T-helper 1 cell (primary cell): ENCODE measurements around the gene GGNBP2.
"Not testable (repeated sequence)": the region's sequence is repeated elsewhere in the genome, so short reads cannot be mapped to it uniquely, and the experiment has no call there.

Experiments
- DNase-seq, 5 donors: peaks; one replicate each; pipeline ENCODE4 v3.0.0-alpha.2; 2012 to 2020

GGNBP2 gene

GRCh38 chr17:36602030-36602748, 57.5 kb downstream of the GGNBP2 start:
- DNase-seq: no peak

GRCh38 chr17:36602924-36603384, 58.2 kb downstream of the GGNBP2 start:
- DNase-seq: peak; percentile 43 to 70 (median 58)

- not testable (repeated sequence) for DNase-seq
Observed at GRCh38 chr17:36605028-36605427, 60.3 kb downstream of the GGNBP2 start.

- no peak for DNase-seq
Observed at GRCh38 chr17:36608280-36608679, 63.6 kb downstream of the GGNBP2 start.

DNA sequence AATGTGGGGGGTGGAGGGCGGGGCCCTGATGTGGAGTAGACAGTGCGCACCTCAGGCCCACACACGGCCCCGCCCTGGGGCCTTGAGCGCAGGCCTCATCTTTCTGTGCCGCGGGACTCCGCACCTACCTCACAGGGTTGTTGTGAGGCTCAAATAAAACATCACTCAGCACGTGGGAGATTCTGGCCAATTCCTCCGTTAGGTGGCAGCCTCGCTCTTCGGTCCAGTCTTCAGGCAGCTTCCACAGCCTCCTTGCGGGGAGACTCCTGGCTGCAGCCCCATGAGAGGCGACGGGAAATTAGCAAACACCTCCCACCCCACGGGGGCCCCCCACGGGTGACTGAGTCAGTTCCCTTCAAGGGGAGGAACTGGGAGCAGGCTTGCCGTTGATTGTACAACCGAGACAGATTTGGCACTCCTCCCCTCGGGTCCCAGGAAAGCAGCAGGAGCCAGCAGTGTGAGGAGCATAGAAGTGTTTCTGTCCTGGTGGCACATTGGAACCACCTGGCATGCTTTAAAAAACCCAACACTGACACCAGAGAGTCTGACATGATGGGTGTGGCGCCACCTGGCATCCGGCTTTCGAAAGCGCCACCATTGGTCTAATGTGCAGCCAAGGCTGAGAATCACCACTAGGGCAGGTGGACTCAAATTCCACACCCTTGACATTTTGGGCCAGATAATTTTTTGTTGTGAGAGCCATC, 64.2 kb downstream of the GGNBP2 start:
- DNase-seq: no peak

DNA sequence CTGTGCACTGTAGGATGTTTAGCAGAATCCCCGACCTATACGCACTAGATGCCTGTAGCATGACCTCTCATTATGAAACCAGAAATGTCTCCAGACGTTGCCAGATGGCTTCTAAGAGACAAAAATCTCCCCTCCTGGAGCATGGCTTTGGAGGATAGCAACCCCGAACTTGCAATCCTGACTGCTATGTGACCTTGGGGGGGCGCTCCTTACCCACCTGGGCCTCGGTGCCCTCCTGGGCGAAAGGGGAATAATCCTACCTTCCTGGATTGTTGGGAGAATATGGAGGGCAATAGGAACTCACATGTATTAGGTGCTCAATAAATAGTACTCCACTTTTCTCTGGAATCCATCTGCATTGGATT, 64.8 kb downstream of the GGNBP2 start:
- no peak for DNase-seq

DNA sequence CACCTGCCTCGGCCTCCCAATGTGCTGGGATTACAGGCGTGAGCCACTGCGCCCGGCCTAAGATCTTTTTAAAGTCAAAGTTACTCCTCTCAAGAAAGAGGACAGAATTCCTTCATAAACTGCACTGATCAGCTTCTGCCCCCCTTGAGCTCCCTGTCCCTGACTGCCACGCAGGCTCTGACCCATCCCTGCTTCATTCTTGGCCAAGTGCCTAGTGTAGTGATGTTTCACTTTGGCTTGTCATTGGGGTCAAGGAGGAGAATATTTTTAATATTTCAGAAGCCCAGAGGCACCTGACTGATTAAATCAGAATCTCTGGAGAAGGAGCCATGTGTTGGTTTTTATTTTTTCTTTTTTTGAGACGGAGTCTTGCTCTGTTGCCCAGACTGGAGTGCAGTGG, 65.8 kb downstream of the GGNBP2 start:
- DNase-seq: no peak

- no peak for DNase-seq
Observed at GRCh38 chr17:36611345-36612072, 66.8 kb downstream of the GGNBP2 start.

DNA sequence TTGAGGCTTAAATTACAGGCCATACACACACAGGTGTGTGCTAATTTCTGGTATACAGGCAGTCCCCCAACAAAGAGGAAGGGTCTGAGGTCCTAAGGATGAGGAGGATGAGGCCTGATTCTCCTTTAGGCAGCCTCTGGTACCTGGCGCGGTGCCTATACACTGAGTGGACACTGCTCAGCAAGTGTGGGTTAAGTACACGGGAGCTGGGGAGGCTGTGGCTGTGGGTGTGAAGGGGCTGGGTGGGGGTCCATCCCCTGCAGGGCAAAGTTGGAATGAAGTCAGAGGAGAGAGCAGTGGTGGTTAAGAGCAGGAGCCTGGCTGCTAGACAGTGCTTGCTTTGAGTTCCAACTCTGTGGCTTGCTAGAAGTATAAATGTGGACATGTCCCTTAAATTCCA, 67.6 kb downstream of the GGNBP2 start:
- no peak for DNase-seq

DNA sequence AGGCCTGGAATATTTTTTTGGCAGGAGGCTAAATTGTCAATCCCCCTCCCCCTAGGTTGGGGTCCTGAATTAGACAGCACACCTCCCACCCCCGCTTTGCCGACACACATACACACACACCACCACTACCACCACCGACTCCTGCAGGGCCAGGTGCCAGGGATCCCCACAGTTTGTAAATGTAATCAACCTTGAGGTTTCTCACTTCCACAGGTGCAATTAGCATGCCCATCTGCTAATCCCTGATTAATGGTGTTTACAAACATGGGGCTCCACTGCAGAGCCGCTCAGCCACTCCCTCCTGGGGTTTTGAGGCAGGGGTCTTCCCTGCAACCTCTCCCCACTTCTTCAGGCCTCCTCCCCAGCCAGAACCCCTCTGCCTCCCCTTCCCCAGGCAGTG, 68.4 kb downstream of the GGNBP2 start:
- no peak for DNase-seq

DNA sequence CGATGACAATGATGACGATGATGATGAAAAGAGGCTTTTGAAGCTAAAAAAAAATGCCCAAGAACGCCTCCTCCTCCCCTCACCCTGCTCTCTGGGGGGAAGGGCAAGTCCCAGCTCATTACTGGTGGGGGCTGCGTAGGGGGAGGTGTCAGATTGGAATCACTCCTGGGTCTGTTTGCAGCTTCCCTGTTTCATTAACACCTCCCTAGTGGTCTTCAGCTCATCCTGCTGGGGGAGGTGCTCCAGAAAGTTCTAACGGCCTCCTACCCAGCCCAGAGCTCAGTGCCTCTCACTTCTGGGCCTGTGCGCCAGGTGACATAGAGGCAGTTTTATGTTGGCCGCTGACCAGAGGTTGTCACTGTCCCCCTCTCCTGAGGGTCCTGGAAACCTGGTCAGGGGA, 69.4 kb downstream of the GGNBP2 start:
- DNase-seq: no peak

- no peak for DNase-seq
Observed at GRCh38 chr17:36614933-36615332, 70.2 kb downstream of the GGNBP2 start.

DNA sequence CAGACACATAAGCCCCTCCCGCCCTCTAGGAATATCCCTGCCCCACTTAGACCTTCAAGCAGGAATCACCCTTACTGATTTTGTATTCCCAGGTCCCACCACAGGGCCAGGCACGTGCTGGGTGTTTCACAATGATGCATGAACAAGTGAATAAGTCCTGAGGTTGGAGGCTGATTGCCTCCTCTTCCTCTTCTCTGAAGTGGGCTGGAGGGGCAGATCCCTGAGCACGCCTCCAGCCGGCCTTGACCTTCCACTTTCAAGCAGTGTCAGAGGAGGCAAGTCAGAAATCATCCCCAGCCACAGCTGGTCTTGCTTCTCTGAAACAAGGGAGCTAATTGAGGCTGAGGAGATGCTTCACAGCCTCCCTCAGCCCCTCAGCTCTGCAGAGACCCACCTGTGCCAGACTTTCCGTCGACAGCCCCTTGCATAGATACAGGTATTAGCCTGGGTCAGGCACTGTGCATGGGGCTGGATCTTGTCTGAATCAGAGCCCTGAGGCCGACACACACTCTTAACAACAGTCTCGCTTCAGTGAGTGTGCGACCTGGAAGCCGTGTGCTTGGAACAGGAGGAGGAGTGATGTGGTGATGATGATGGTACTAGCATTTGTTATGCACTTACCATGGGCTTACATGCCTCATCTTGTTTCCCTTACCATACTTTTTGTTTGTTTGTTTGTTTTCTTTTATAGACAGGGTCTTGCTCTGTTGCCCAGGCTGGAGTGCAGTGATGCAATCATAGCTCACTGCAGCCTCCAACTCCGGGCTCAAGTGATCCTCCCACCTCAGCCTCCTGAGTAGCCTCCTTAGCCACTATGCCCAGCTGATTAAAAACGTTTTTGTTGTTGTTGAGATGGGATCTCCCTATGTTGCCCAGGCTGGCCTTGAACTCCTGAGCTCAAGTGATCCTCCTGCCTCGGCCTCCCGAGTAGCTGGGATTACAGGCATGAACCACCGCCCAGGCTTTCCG, 71.6 kb downstream of the GGNBP2 start:
- DNase-seq: no peak

GRCh38 chr17:36617773-36618172, 73.1 kb downstream of the GGNBP2 start:
- DNase-seq: no peak

DNA sequence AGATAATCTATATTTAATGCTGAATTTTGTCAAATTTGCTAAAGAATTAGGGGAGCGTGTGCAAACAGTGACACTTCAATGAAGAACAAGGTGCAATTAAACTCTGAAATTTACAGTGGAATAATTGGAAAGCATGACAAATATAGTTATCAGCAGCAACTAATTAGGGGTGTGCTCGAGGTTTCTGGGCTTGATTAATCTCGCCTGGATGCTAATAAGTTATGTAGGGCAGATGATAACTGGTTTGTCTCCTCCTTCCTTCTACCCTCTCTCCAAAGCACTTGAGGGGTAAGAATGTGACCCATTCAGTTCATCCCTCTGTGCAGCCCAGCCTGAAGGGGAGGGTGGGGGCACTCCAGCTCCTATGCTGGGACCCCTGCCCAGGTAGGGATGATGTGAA, 78.6 kb downstream of the GGNBP2 start:
- DNase-seq: no peak

GRCh38 chr17:36625188-36625587, 80.5 kb downstream of the GGNBP2 start:
- DNase-seq: no peak

DNA sequence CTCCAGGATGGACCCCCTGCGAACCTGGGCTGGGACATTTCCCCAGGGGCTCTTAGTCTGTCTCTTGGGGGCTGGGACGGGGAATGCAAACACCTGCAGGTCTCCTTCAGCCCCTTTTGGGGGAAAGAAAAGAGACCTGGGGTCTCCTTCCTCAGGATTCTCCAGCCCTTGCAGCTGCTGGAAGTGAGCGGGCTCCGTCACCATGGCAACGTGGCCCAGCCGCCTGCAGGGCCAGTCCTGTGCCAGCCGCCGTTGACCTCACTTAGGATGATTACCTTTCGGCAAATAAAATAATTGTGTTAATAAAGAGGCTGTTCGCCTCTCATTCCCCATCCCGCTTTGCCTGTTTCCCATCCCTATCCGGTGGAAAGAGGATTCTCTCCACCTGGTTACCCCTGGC, 82.4 kb downstream of the GGNBP2 start:
- no peak for DNase-seq

DNA sequence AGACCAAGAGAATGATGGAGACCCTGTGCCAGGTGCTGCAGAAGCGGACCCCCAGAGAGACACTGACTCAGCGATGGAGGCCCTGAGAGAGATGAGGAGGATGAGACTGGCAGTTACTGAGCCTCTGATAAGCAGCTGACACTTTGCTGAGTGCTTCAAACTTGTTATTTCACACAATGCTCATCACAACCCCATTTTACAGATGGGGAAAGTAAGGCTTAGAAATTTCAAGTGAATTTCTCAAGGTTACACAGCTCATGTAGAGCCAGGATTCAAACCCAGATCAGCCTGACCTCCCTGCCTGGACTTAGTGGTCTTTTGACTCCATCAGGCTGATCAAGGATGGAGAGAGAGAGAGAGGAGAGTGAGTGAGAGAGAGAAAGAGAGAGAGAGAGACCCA, 83.9 kb downstream of the GGNBP2 start:
- DNase-seq: no peak

DNA sequence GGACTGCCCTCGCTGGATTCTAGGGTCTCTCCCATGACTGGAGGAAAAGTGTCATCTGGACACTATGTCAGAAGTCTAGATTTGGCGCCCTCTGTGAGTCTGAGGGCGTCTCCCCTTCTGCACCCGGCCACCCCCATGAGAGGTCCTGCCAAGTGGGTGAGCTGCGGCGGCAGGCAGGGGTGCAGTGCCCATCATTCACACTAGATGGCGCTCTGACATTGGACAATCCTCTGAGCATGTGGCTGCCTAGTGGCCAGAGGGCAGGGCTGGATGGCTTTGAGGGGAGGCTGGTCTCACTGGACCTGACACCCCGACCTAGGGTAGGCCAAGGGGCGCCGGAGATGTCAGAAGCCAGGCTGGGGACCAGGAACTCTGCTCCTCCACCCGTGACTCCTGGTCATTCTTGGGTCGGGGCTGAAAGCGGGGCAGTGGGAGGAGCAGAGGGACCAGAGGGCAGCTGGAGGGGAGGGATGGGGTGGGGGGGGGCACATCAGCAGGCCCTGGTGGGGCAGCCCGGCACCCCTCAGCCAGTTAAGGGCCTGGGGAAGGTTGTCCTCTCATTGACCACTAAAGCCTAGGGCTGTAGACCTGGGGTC, 84.6 kb downstream of the GGNBP2 start:
- DNase-seq: peak; percentile 45 to 73 (median 62)

- no peak for DNase-seq
Observed at GRCh38 chr17:36629970-36630502, 85.3 kb downstream of the GGNBP2 start.

GRCh38 chr17:36631022-36631421, 86.3 kb downstream of the GGNBP2 start:
- no peak for DNase-seq
